NK-92 (cell line): ENCODE measurements around the gene FRMD3.

Source experiments
- DNase-seq: peaks from one replicate; lab custom pipeline; 2025; ENCODE audit not compliant: unreplicated experiment; lab: John Stamatoyannopoulos, UW

The FRMD3 gene

GRCh38 chr9:83291196-83291595 lies 247.0 kb downstream of the FRMD3 start:
- DNase-seq = no peak

- no peak for DNase-seq
Measured at GRCh38 chr9:83290692-83291091, 247.5 kb downstream of the FRMD3 start.

GRCh38 chr9:83287021-83287420 lies 251.2 kb downstream of the FRMD3 start:
- no peak for DNase-seq

- DNase-seq = no peak
Measured at GRCh38 chr9:83285445-83286225, 252.6 kb downstream of the FRMD3 start.

- no peak for DNase-seq
Measured at GRCh38 chr9:83284746-83285145, 253.5 kb downstream of the FRMD3 start.

- no peak for DNase-seq
Measured at GRCh38 chr9:83283528-83283927, 254.7 kb downstream of the FRMD3 start.

- no peak for DNase-seq
Measured at GRCh38 chr9:83281306-83282255, 256.6 kb downstream of the FRMD3 start.

GRCh38 chr9:83280790-83281189 lies 257.4 kb downstream of the FRMD3 start:
- DNase-seq = no peak

GRCh38 chr9:83280268-83280667 lies 257.9 kb downstream of the FRMD3 start:
- no peak for DNase-seq

- DNase-seq = no peak
Measured at GRCh38 chr9:83274787-83275186, 263.4 kb downstream of the FRMD3 start.

GRCh38 chr9:83271665-83272071 lies 266.5 kb downstream of the FRMD3 start:
- DNase-seq = no peak

- DNase-seq = no peak
Measured at GRCh38 chr9:83270116-83270515, 268.1 kb downstream of the FRMD3 start.

- no peak for DNase-seq
Measured at GRCh38 chr9:83267741-83268140, 270.5 kb downstream of the FRMD3 start.

- no peak for DNase-seq
Measured at GRCh38 chr9:83266666-83267496, 271.3 kb downstream of the FRMD3 start.

GRCh38 chr9:83266331-83266665 lies 271.9 kb downstream of the FRMD3 start:
- DNase-seq = no peak

GRCh38 chr9:83264315-83264714 lies 273.9 kb downstream of the FRMD3 start:
- no peak for DNase-seq

GRCh38 chr9:83259558-83259957 lies 278.6 kb downstream of the FRMD3 start:
- no peak for DNase-seq

GRCh38 chr9:83257937-83258891 lies 280.0 kb downstream of the FRMD3 start:
- DNase-seq = no peak

- DNase-seq = no peak
Measured at GRCh38 chr9:83247732-83248131, 290.5 kb downstream of the FRMD3 start.

GRCh38 chr9:83245979-83246659 lies 292.1 kb downstream of the FRMD3 start:
- DNase-seq = no peak
